Ovary (tissue), 9 donors: Measurements from ENCODE around the gene ARID2. TPM values are rescaled to one million over a fixed set of nuclear protein-coding genes. Genes with fewer than 3 reads are reported as not detected.

Experiments used
- DNase-seq, 5 donors: peaks; one replicate each; pipeline ENCODE4 v3.0.0-alpha.2; 2019 to 2020
- H3K27ac ChIP-seq, 2 donors: fragments of 200-600 bp; one replicate each; pipeline versions ENCODE4 v1.5.1 to v1.8.0; 2019 to 2022
- H3K27me3 ChIP-seq: fragments of 200-600 bp; one replicate; pipeline ENCODE4 v1.8.0; 2022
- H3K36me3 ChIP-seq: fragments of 200-600 bp; sonication (generic); one replicate; pipeline ENCODE4 v1.5.1; 2019
- H3K4me1 ChIP-seq: one replicate; pipeline ENCODE4 v1.8.1; 2013; ENCODE audit warnings: mild to moderate bottlenecking, moderate library complexity; ENCODE audit not compliant: insufficient read depth
- H3K4me3 ChIP-seq: fragments of 200-600 bp; sonication (generic); one replicate; pipeline ENCODE4 v1.5.1; 2017
- H3K9me3 ChIP-seq, 2 donors: fragments of 200-600 bp in 1 of 2; sonication (generic) in 1 of 2; one replicate each; pipeline versions ENCODE4 v1.5.1 to v1.8.1; 2013 to 2019; ENCODE audit warnings: mild to moderate bottlenecking in 1 of 2, moderate library complexity in 1 of 2
- EP300 ChIP-seq: sonication (generic); formaldehyde crosslinking; IDR thresholded peaks from one replicate; pipeline ENCODE4 v1.6.1; 2017; ENCODE audit warnings: antibody characterized with exemption
- POLR2A ChIP-seq: fragments of 450-650 bp; IDR thresholded peaks from one replicate; pipeline ENCODE4 v1.6.1; 2017; ENCODE audit warnings: antibody characterized with exemption, mild to moderate bottlenecking, moderate library complexity
- WGBS, 3 donors: extraction: QIAGEN DNeasy Blood & Tissue Kit in 1 of 3; methylation state at CpG; one replicate each; pipeline versions ENCODE4 v1.1.5 to v1.1.7; 2013 to 2017; 5-methylcytosine and 5-hydroxymethylcytosine counted together
- intact Hi-C, 4 donors: fragments of 100-400 bp; cut with DNase I; formaldehyde crosslinking; loops; one replicate each; pipeline versions ENCODE4 v1.11.0 to v1.15.1; 2022 to 2023
- polyA plus RNA-seq, 2 donors: library from polyadenylated mRNA; stranded (reverse); fragments of 200-250 nt in 1 of 2; fragments of 350-450 nt in 1 of 2; fragmentation: Illumina TruSeq in 1 of 2; extraction: RNeasy Lipid Tissue Mini Kit (QIAGEN cat#74804) in 1 of 2; gene quantifications; one replicate each; pipeline ENCODE4 v1.2.3, GENCODE V29; 2013 to 2014
- total RNA-seq, 7 donors: library from RNA; depleted of rRNA in 2 of 7; stranded (reverse); fragments of >200 nt in 2 of 7; fragmentation: NEBNext Ultra II Directional in 3 of 7; extraction: Animal tissue kit (Norgen Biotek cat#: 25700) in 3 of 7; gene quantifications; one replicate each; pipeline versions ENCODE4 v1.1.0 to v1.2.4, GENCODE V29; 2016 to 2023
- TF ChIP-seq, protein P1 (sequence below), 3 donors: fragments of 450-650 bp in 2 of 3; fragments of 200-600 bp in 1 of 3; IDR thresholded peaks; one replicate each; pipeline versions ENCODE4 v1.5.1 to v1.8.0; 2016 to 2022; ENCODE audit warnings: antibody characterized with exemption in 3 of 3, mild to moderate bottlenecking in 1 of 3
- donor health status: DM: no; HTN: no; CAD: no; lungs with moderate emphysema.
- donor health status: DM: no; HTN: no; CAD: no.
- donor health status: Bipolar disorder and iron deficiency.
- donor health status: DM: yes; HTN: yes; CAD: no.
- donor health status: DM: no; HTN: no; CAD: no.
- donor health status: DM: yes; HTN: yes; CAD: no.

ARID2 gene
- total and polyA plus RNA-seq, 9 donors: 7.9 to 39.5 (median 32.1) TPM

DNA sequence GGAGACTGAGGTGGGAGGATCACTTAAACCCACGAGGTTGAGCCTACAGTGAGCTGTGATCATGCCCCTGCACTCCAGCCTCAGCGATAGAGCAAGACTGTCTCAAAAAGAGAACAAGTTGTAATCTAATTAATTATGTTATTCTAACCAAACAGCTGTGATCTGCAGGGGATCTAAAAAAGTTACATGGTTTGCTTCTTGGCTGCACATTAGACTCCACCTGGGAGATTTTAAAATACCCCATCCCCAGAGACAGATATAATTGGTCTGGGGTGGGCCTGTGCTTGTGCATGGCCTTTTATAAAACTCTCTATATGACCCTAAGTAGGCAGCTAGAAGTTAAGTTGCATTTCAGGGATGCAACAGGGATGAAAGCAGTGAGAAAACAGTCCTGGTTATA is 184.1 kb downstream of the ARID2 start:
- Histone ChIP-seq H3K9me3 (no peaks in the 10 kb centered on the region), H3K4me1 (peaks cover 5% of the 10 kb centered on the region), H3K36me3 (no peaks in the 10 kb centered on the region), H3K27me3 (no peaks in the 10 kb centered on the region), H3K27ac (no peak overlapping the region), H3K4me3 (no peak overlapping the region)
- no peak for DNase-seq
- intact Hi-C loops: no loop called here
- 4 to 18% (median 10%) methylated on average over 2 of the region's 2 CpGs for WGBS, 3 donors
- no peak for TF ChIP-seq POLR2A
- TF ChIP-seq EP300: no peak
- TF ChIP-seq, protein P1, sequence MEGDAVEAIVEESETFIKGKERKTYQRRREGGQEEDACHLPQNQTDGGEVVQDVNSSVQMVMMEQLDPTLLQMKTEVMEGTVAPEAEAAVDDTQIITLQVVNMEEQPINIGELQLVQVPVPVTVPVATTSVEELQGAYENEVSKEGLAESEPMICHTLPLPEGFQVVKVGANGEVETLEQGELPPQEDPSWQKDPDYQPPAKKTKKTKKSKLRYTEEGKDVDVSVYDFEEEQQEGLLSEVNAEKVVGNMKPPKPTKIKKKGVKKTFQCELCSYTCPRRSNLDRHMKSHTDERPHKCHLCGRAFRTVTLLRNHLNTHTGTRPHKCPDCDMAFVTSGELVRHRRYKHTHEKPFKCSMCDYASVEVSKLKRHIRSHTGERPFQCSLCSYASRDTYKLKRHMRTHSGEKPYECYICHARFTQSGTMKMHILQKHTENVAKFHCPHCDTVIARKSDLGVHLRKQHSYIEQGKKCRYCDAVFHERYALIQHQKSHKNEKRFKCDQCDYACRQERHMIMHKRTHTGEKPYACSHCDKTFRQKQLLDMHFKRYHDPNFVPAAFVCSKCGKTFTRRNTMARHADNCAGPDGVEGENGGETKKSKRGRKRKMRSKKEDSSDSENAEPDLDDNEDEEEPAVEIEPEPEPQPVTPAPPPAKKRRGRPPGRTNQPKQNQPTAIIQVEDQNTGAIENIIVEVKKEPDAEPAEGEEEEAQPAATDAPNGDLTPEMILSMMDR (IDR thresholded peaks at IDR 0.05): no peak

DNA sequence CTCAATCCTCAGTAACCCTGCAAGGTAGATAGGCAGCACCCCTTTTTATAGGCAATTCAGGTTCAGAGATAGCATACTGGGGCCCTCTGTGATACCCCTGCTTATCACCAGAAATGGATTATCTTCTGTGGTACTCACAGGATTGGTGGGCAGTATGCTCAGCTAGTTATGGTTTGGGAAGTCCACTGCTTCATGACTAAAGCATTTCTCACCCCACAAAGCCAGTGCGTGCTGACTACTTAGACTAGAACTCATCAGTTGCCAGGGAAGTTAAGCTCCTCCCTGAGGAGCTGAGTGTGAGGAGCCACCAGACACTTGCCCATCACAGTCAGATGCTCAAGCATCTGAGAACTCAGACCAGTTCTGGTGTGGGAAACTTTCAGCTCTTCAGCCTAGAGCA is 184.6 kb downstream of the ARID2 start:
- Histone ChIP-seq H3K9me3 (no peaks in the 10 kb centered on the region), H3K27me3 (no peaks in the 10 kb centered on the region), H3K4me1 (peaks cover 5% of the 10 kb centered on the region), H3K27ac (no peak overlapping the region), H3K36me3 (no peaks in the 10 kb centered on the region), H3K4me3 (no peak overlapping the region)
- WGBS, 3 donors: 48 to 71% (median 68%) methylated on average over 1 of the region's 1 CpG
- no peak for TF ChIP-seq EP300
- TF ChIP-seq, protein P1 (IDR thresholded peaks at IDR 0.05): no peak
- TF ChIP-seq POLR2A: no peak
- intact Hi-C loops: no loop called here
- DNase-seq: no peak

DNA sequence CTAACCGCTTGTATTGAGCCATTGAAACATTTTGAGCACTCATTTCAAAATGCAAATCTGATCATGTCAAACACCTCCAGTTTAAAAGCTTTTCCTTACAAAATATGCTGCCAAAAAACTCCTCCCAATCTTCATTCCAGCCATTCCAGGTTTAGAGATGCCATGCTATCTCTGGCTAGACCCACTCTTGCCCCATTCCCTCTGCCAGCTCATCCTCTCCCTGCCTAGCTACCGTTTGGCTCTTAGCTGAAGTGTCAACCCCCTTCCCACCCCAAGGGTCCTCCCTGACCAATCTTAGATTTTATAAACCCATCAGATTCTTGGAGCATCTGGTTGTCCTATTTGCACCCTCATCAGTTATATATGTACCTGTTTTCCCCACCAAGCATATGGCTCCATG is 185.9 kb downstream of the ARID2 start:
- TF ChIP-seq EP300 (no peak), POLR2A (no peak)
- TF ChIP-seq, protein P1 (IDR thresholded peaks at IDR 0.05): no peak
- no peak for DNase-seq
- Histone ChIP-seq H3K27ac (no peak overlapping the region), H3K9me3 (no peaks in the 10 kb centered on the region), H3K4me1 (peaks cover 5% of the 10 kb centered on the region), H3K27me3 (no peaks in the 10 kb centered on the region), H3K36me3 (no peaks in the 10 kb centered on the region), H3K4me3 (no peak overlapping the region)
- intact Hi-C loops: no loop called here
- WGBS, 3 donors: 80 to 88% (median 84%) methylated on average over 2 of the region's 2 CpGs

DNA sequence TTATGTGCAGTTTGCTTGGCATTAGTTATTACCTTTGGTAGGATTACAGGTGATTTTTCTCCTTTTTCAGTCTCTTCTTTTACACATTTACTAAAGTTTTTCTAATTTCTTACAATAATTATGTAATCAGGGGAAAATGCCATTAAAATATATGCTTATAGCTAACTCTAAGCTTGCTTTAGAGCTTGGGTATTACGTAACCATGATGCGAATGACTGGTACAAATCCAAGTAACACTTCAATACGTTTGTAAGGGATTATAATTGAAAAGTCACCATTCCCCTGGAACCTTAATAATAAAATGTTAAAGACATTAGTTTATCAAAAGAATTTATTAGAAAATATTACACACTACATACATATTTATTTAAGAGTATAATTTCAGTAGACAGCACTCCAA is 189.3 kb downstream of the ARID2 start:
- TF ChIP-seq, protein P1 (IDR thresholded peaks at IDR 0.05): no peak
- TF ChIP-seq POLR2A (no peak), EP300 (no peak)
- Histone ChIP-seq H3K36me3 (no peaks in the 10 kb centered on the region), H3K4me3 (no peak overlapping the region), H3K27ac (no peak overlapping the region), H3K27me3 (no peaks in the 10 kb centered on the region), H3K9me3 (no peaks in the 10 kb centered on the region), H3K4me1 (no peaks in the 10 kb centered on the region)
- DNase-seq: no peak
- 88 to 92% (median 91%) methylated on average over 3 of the region's 3 CpGs for WGBS, 3 donors
- intact Hi-C loops: no loop called here

DNA sequence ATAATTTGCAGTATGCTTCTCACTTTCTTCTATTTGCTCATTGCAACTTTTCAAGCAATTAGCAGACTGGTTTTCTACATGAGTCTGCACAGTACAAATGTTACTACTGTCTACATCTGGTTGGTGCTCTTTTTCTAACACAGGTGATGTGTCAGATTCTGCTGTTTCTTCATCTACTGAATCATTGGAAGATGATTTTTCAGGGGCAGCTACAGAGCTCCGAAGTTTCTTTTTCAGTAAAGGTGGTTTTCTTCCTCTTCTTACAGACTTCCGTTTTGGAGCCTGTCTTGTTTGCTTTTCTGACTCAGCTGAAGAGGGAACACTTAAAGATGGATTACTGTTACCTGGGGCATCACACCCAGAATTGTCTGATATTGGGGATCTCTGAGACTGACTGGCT is 198.8 kb downstream of the ARID2 start:
- Histone ChIP-seq H3K4me1 (no peaks in the 10 kb centered on the region), H3K36me3 (no peaks in the 10 kb centered on the region), H3K27me3 (no peaks in the 10 kb centered on the region), H3K9me3 (no peaks in the 10 kb centered on the region), H3K27ac (no peak overlapping the region), H3K4me3 (no peak overlapping the region)
- intact Hi-C loops: no loop called here
- no peak for DNase-seq
- 90 to 96% (median 94%) methylated on average over 2 of the region's 2 CpGs for WGBS, 3 donors
- no peak for TF ChIP-seq EP300
